ENCODE data around the gene HOXA1.

The HOXA1 gene

DNA sequence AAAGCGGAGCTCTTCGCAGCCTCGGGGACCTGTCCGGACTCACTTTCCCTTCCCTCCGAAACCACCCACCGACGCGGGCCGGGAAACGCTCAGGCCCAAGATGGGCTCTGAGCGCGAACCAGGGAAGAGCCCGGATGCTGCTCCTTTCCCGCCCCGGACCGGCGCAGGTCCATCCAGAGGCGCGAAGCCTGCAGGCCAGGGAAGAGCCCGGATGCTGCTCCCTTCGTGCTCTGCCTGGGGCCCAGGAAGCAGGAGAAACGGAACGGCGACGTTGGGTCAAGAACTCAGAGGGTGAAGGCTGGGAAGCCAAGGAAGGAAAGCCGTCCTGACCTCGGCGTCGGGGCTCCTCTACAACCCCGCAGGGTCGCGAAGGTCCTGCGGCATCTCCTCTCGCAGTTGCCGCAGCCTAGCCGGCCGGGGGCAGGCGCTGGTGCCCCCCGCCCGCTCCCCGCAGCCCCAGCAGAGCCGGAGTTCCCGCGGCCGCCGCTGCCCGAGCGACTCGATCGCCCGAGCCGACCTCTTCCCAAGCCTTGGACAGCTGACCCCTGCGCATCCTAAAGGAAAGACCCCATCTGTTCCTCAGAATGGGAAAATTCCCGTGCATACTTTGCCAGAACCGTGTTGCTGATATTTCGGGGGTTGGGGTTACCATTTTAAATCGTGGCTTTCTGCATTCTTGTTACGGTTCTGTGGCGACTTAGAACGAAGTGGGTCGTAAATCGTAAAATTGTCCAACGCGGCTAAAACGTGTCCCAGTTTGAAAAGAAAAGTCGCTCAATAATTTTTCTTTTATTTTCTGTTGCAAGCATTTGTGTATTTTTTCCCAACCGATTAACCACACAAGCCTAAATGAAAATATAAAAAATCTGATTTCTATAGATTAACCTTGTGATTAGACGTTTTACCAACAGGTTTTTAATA lies 7.5 kb downstream of the HOXA1 start:
- TF ChIP-seq, protein P1, sequence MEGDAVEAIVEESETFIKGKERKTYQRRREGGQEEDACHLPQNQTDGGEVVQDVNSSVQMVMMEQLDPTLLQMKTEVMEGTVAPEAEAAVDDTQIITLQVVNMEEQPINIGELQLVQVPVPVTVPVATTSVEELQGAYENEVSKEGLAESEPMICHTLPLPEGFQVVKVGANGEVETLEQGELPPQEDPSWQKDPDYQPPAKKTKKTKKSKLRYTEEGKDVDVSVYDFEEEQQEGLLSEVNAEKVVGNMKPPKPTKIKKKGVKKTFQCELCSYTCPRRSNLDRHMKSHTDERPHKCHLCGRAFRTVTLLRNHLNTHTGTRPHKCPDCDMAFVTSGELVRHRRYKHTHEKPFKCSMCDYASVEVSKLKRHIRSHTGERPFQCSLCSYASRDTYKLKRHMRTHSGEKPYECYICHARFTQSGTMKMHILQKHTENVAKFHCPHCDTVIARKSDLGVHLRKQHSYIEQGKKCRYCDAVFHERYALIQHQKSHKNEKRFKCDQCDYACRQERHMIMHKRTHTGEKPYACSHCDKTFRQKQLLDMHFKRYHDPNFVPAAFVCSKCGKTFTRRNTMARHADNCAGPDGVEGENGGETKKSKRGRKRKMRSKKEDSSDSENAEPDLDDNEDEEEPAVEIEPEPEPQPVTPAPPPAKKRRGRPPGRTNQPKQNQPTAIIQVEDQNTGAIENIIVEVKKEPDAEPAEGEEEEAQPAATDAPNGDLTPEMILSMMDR (IDR thresholded peaks at IDR 0.05; ENCODE audit: control insufficient read depth, insufficient read depth, low read depth, low read length, missing control alignments) = no peak
- no peak overlapping the region for H3K4me3 ChIP-seq (ENCODE audit: control insufficient read depth, low read depth, low read length)
- no peak for DNase-seq (ENCODE audit: low read depth)

GRCh38 chr7:27083646-27084045 lies 12.2 kb downstream of the HOXA1 start:
- no peak for DNase-seq (ENCODE audit: low read depth)
- TF ChIP-seq, protein P1 (IDR thresholded peaks at IDR 0.05; ENCODE audit: control insufficient read depth, insufficient read depth, low read depth, low read length, missing control alignments) = no peak
- H3K4me3 ChIP-seq (ENCODE audit: control insufficient read depth, low read depth, low read length) = no peak overlapping the region

- no peak overlapping the region for H3K4me3 ChIP-seq (ENCODE audit: control insufficient read depth, low read depth, low read length)
- TF ChIP-seq, protein P1 (IDR thresholded peaks at IDR 0.05; ENCODE audit: control insufficient read depth, insufficient read depth, low read depth, low read length, missing control alignments) = no peak
- no peak for DNase-seq (ENCODE audit: low read depth)
Measured at GRCh38 chr7:27082171-27082570, 13.6 kb downstream of the HOXA1 start.

GRCh38 chr7:27080844-27081436 lies 14.9 kb downstream of the HOXA1 start:
- H3K4me3 ChIP-seq (ENCODE audit: control insufficient read depth, low read depth, low read length) = no peak overlapping the region
- DNase-seq (ENCODE audit: low read depth) = no peak

GRCh38 chr7:27079234-27079975 lies 16.4 kb downstream of the HOXA1 start:
- no peak for DNase-seq (ENCODE audit: low read depth)
- TF ChIP-seq, protein P1 (IDR thresholded peaks at IDR 0.05; ENCODE audit: control insufficient read depth, insufficient read depth, low read depth, low read length, missing control alignments) = no peak
- no peak overlapping the region for H3K4me3 ChIP-seq (ENCODE audit: control insufficient read depth, low read depth, low read length)

More at GRCh38 chr7:27080844-27081436, 14.9 kb downstream of the HOXA1 start:
- TF ChIP-seq, protein P1 (IDR thresholded peaks at IDR 0.05; ENCODE audit: control insufficient read depth, insufficient read depth, low read depth, low read length, missing control alignments) = no peak

- DNase-seq (ENCODE audit: low read depth) = no peak
Measured at GRCh38 chr7:27078616-27079233, 17.1 kb downstream of the HOXA1 start.

More at GRCh38 chr7:27078616-27079233, 17.1 kb downstream of the HOXA1 start:
- TF ChIP-seq, protein P1 (IDR thresholded peaks at IDR 0.05; ENCODE audit: control insufficient read depth, insufficient read depth, low read depth, low read length, missing control alignments) = no peak
- H3K4me3 ChIP-seq (ENCODE audit: control insufficient read depth, low read depth, low read length) = no peak overlapping the region

Measured in AG09309 (cell line).